ENCODE measurements around the gene SCO2. TPM values are rescaled to one million over a fixed set of nuclear protein-coding genes. Genes with fewer than 3 reads are reported as not detected.

The SCO2 gene
- total and polyA plus RNA-seq, 9 of the 15 experiments (the other 6 are each of a cell fraction or from before 2014, with no cell fraction given): 0.34 to 4.0 (median 1.1) TPM; not detected in 3

DNA sequence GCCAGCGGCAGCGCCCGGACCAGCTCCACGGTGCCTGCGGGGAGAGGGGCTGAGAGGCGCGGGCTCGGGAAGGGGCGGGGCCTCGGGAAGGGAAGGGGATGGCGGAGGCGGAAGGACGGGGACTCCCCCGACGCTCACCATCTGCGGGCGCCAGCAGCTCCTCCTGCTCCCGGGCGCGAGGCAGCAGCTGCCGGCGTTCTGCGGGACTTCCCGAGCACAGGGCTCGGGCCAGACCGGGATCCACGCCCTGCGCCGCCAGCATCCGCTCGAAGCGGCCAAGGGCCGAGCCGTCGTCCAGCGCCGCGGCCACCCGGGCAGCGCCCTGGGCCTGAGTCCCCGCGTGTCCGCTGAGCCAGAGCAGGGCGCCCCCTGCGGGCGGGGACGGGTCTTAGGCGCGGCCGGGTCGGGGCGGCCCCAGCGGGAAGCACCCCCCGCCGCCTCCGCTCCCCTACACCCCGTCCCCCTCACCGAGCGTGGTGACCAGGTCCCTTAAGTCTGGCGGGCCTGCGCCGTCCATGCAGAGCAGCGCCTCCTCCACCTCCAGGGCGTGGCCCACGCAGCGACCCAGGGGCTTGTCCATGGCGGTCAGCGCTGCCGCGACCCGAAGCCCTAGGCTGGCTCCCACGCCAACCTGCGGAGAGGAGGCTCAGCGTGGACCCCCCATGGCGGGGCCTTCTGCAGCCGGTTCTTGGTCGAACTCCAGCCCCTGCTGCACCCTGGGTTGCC, 873 bp upstream of the SCO2 start (continued):
- TF ChIP-seq ZNF639 (CRISPR knock-in tag; conservative IDR thresholded peaks at IDR 0.05 in 1 of 2, IDR thresholded peaks at IDR 0.05 in 1 of 2): 0 out of 4 replicates have a peak, but pooled peaks of 1 of the 2 experiments have one; percentile 24
- TF ChIP-seq KAT7 (CRISPR knock-in tag; IDR thresholded peaks at IDR 0.05; ENCODE audit: borderline replicate concordance): 0 out of 2 replicates have a peak, but pooled peaks have one; percentile 63
- TF ChIP-seq, protein P1, sequence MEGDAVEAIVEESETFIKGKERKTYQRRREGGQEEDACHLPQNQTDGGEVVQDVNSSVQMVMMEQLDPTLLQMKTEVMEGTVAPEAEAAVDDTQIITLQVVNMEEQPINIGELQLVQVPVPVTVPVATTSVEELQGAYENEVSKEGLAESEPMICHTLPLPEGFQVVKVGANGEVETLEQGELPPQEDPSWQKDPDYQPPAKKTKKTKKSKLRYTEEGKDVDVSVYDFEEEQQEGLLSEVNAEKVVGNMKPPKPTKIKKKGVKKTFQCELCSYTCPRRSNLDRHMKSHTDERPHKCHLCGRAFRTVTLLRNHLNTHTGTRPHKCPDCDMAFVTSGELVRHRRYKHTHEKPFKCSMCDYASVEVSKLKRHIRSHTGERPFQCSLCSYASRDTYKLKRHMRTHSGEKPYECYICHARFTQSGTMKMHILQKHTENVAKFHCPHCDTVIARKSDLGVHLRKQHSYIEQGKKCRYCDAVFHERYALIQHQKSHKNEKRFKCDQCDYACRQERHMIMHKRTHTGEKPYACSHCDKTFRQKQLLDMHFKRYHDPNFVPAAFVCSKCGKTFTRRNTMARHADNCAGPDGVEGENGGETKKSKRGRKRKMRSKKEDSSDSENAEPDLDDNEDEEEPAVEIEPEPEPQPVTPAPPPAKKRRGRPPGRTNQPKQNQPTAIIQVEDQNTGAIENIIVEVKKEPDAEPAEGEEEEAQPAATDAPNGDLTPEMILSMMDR (IDR thresholded peaks at IDR 0.05 in 2 of 3, conservative IDR thresholded peaks at IDR 0.05 in 1 of 3; ENCODE audit: insufficient read depth in 2 of 3, low read depth in 1 of 3, low read length in 3 of 3): peak; percentile 42 to 64 (median 52)
- TF ChIP-seq, protein P2, sequence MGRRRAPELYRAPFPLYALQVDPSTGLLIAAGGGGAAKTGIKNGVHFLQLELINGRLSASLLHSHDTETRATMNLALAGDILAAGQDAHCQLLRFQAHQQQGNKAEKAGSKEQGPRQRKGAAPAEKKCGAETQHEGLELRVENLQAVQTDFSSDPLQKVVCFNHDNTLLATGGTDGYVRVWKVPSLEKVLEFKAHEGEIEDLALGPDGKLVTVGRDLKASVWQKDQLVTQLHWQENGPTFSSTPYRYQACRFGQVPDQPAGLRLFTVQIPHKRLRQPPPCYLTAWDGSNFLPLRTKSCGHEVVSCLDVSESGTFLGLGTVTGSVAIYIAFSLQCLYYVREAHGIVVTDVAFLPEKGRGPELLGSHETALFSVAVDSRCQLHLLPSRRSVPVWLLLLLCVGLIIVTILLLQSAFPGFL (CRISPR knock-in tag; IDR thresholded peaks at IDR 0.05): no peak
- no peak for TF ChIP-seq XRCC3 (IDR thresholded peaks at IDR 0.05)
- TF ChIP-seq ZNF655 (CRISPR knock-in tag; IDR thresholded peaks at IDR 0.05): no peak
- TF ChIP-seq SETDB1 (IDR thresholded peaks at IDR 0.05; ENCODE audit: low read length): no peak
- peak; percentile 52; the same call in 1 of the 2 replicates for TF ChIP-seq NFRKB (IDR thresholded peaks at IDR 0.05; ENCODE audit: low read depth)
- TF ChIP-seq ZC3H8 (IDR thresholded peaks at IDR 0.05): no peak
- TF ChIP-seq POLR2G (IDR thresholded peaks at IDR 0.05; ENCODE audit: low read depth, low read length): peak; percentile 71
- TF ChIP-seq ZNF449 (CRISPR knock-in tag; IDR thresholded peaks at IDR 0.05): no peak
- no peak for TF ChIP-seq ZNF274 (IDR thresholded peaks at IDR 0.05; ENCODE audit: borderline replicate concordance, low read depth, low read length)
- no peak for TF ChIP-seq ILK (tag; IDR thresholded peaks at IDR 0.05; ENCODE audit: borderline replicate concordance, low read depth)
- TF ChIP-seq TCF7L2 (IDR thresholded peaks at IDR 0.05; ENCODE audit: low read depth, low read length): no peak
- TF ChIP-seq HMGN3 (IDR thresholded peaks at IDR 0.05; ENCODE audit: borderline replicate concordance, extremely low read depth, insufficient read length, low read depth, low read length): no peak
- no peak for TF ChIP-seq HCFC1 (IDR thresholded peaks at IDR 0.05; ENCODE audit: low read depth, low read length)
- TF ChIP-seq ATF7 (IDR thresholded peaks at IDR 0.05): no peak; the same call in 1 of the 2 replicates
- TF ChIP-seq, protein P3, sequence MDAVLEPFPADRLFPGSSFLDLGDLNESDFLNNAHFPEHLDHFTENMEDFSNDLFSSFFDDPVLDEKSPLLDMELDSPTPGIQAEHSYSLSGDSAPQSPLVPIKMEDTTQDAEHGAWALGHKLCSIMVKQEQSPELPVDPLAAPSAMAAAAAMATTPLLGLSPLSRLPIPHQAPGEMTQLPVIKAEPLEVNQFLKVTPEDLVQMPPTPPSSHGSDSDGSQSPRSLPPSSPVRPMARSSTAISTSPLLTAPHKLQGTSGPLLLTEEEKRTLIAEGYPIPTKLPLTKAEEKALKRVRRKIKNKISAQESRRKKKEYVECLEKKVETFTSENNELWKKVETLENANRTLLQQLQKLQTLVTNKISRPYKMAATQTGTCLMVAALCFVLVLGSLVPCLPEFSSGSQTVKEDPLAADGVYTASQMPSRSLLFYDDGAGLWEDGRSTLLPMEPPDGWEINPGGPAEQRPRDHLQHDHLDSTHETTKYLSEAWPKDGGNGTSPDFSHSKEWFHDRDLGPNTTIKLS (IDR thresholded peaks at IDR 0.05; ENCODE audit: borderline replicate concordance, low read depth): no peak
